Stimulated activated CD8-positive, alpha-beta memory T cell treated with anti-CD3 and anti-CD28 coated beads, Interleukin-4, amount 100 ng/mL, for 48 hours (primary cell): Measurements from ENCODE around the gene KCNQ5.

ENCODE experiments used
- DNase-seq: peaks from one replicate; pipeline ENCODE4 v3.0.0-alpha.2; 2020

KCNQ5 gene

DNA sequence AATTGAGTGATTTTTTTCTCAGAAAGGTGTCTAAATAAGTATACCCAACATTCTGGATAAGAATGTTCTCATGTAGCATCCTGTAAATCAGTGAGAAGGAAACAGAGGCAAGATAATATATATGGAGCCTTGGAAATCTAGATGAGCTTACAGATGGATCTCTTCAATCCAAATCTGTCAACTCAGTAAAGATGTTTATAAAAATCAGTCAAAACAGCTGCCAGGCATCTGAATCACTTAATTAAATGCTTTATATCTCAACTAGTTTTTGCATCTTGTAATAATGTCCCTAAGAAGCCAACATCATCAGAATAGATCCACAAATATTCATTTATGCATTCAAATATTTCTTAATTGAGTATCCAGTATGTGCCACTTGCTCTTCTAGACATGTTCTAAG, 303.3 kb downstream of the KCNQ5 start:
- no peak for DNase-seq

DNA sequence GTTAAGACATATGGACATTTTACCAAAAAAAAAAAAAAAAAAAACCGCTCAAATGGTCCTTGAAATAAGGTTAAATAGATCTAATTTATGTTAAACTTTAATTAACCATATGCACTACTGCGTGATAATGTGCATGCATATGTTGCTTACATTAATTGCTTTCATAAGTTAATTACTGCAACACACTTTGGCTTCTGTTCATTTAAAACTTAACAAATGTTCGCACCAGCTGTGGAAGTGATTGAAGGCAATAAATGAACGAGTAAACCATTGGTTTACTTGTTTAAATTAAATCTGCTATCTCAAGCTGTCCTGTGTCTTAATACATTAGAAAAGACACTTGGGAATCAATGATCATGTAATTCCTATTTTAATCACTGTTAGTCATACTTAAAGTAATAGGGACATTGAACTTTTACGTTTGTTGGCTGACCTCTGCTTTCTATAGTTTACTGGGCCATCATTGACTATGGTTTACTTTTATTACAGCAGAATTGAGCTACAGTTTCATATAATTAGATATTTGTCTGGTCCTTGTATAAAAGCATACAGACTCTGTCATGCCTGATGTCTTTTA, 308.8 kb downstream of the KCNQ5 start:
- DNase-seq = no peak

DNA sequence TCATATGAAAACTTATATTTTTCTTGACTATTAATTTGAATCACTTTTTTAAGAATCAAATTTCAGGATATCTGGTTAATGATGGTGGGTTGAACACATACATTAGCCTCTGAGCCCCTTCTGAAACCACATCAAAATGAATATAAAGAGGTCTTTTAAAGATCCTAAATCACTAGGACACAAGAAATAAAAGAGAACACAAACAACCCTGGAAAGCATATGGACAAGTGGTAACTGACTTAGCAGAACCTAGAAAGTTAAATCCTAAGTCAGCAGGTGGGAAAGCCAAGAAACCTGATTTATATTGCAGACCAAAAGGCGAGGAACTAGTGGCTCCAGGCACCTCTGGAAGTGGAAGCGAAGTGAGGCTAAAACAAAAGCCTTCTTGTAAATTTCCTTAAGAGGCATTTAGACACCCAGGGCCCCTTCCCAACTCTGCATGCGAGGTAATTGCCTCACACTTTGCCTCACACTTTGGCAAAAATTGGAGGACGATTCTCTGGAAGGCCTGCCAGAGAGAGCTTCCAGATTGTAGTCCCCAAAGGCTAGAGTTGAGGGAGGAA, 309.5 kb downstream of the KCNQ5 start:
- DNase-seq = no peak

DNA sequence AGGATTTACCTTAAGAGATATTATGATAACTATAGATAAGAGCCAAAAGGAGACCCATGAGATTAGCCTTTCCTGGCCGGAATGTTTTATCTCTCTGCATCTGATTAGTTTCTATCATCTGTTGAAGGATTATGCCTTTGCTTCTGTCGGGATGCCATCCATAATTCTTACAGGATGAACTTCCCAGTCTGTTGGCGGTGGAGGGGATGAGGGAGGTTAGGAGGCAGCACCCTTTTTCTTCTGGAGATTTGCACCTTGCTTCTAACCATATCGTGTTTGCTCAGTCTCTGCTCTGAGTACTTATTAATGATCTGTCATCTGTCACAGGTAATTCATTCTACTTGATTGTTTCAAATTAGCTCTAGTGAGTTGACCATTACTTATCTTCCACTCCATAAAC, 311.4 kb downstream of the KCNQ5 start:
- no peak for DNase-seq

DNA sequence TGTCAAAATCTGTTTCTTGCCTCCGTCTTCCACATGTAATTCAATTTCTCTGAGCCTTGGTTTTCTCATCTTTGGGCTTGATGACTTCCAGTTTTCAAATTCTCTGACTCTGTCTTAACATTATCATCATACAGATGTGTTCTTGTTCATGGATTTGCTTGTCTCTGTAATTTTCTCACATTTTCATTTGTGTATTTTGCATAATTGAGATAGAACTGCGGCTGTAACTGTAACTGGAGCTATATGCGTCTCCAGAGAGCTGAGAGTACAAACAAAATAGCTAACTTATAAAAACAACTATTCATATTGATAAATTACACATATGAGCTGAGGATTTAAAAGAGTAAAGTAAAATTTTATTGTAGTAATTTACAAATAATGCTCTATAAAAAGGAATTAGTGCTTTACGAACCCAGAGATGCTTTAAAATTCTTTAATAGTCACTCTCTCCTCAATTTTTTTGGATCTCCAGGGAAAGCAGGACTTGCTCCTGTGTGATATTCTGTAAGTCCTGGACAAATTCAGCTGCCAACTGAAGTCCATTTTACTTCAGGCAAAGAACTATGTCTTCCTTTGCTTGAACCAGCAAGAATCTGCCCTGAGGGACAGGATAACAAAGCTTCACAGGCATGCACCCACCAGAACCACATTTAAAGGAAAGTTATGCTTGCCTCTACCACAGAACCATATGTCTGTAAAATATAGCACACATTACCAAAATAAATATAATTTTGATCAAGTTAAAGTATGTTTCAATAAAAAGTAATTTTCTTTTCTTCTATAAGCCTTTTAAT, 315.1 kb downstream of the KCNQ5 start:
- DNase-seq = no peak

DNA sequence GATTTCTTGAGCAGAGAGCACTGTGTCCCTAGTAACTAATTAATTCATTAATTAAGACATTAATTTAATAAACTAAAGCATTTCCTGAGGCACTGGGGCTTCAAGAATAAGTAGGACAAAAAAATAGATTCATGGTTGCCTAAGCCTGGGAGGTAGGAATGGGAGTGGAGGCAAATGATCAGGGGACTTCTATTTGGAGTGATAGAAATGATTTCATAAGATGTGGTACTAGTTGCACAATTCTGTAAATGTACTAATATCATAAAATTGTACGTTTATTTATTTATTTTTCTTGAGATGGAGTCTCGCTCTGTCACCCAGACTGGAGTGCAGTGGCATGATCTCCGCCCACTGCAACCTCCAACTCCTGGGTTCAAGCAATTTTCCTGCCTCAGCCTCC, 316.2 kb downstream of the KCNQ5 start:
- no peak for DNase-seq

DNA sequence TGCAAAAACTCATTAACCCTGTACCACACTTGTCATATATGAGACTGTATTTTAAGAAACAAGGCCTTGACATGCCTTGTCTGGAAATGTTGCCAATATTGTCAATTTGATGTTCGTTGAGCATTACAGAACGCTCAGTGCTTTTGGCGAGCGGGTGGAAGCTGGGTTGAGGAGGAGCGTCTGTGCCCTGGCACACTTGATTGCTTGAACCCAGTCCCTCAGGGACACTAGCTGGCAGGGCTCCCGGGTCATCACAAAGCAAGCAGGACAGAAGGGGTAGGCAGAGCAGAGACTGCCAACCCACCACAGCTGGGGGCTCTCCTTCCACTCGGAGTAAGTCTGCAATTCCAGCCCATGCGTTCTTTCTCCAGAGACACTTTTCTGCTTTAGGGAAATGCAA, 317.1 kb downstream of the KCNQ5 start:
- DNase-seq = no peak

DNA sequence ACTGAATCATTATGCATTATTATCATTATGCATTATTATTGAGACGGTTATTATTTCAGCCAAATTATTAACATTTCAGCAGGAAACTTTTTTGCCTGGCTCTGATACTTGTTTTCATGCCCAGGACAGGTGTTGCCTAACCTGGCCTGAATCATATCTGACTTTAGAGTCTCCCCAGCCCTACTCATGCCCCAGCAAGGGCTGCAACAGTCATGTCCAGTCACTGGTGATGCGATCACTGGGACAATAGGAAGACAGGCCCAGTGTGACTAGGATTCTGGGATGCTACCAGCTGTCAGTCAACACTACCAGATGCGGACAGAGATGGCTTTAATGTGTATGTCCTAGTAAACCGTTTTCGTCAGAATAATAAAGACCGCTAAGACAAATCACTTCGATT, 318.4 kb downstream of the KCNQ5 start:
- no peak for DNase-seq

DNA sequence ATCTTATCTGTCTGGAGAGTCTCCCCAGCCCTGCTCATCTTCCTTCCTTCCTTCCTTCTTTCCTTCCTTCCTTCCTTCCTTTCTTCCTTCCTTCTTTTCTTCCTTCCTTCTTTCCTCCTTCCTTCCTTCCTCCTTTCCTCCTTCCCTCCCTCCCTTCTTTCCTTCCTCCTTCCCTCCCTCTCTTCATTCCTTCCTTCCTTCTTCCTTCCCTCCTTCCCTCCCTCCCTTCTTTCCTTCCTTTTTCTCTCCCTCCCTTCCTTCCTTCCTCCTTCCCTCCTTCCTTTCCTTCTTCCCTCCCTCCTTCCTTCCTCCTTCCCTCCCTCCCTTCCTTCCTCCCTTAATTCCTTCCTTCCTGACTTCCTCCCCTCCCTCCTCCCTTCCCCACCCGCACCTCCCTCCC, 319.4 kb downstream of the KCNQ5 start:
- DNase-seq = no peak

DNA sequence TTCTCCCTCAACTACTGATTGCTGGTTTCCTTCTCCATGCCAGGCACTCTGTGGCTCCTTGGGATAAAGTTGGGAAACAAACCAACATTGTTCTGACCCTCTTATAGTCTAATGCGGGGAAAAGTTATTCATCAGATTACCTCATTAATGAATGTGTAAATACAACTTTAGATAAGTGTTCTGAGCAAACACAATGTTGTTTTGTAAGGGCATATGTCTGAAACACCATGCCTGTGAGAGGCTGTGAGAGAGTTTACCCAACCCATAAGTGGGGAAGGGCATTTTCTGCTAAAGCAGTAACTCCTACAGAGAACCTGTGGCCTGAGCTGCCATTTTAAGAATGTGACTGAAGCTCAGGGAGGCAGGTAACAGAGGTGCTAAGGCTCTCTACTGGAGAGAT, 319.9 kb downstream of the KCNQ5 start:
- DNase-seq = no peak

DNA sequence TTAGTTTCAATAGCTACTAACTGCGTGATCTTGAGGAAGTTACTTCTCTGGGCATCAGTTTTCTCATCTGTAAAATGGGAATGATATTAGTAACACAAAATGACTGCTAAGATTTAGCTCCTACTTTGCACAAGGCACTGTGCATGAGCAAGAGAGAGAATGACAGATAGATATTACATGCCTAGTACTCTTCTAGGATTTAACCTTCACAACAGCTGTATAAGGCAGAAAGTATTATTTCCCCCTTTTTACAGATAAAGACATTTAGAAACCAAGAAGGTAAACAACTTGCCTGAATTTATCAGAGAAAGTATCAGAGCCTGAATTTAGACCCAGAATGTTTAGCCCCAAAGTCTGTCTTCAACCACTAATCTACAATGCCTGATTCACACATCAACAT, 321.8 kb downstream of the KCNQ5 start:
- no peak for DNase-seq

DNA sequence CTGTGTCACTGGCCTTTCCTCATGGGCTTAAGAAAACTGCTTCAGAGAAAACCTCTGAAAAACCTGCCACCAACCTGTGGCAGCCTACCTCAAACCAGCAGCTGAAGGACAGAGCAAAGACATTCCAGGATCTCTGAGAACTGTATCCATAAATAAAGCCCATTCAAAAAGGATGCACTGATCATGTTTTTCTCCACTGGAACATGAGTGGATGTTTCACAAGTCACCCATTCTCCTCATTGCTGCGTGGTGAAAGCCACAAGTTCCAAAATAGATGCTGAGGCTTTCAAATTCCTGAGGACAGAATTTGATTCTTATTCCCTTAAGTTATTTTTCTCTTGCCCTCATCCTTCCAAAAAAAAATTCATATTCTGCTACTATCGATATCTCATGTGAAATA, 322.8 kb downstream of the KCNQ5 start:
- DNase-seq = no peak

DNA sequence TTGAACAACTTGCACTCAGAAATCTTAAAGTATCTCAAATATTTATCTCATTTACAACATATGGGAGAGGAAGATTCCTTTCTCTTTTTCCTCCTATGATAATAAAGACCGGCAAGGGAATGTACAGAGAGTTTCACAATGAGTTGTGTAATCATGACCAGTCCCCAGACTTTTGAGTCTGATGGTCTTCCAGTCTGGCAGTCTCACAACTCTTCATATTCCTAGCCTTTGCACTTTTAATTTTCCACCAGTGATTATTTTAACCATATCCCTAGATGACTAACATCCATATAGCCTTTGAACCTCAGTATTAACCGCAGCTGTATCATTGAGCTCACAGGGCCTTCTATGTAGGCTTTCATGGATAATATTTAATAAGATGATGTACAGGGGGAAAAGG, 324.9 kb downstream of the KCNQ5 start:
- no peak for DNase-seq

DNA sequence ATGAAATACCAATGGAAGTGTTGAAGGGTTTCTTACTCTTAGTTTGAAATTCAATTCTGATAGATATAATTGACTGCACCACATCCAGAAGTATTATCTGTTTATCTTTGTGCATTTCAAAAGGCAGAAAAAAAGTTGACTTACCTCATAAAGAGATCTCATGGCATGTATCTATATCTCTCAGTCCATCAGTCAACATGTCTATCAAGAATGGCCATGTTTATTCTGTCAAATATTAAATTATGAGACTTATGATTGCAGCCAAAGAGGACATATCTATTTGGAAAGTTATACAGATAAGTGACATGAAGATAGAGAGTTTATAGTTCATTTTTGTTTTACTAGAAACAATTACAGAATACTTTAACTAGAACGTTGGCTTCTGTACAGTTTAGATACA, 325.7 kb downstream of the KCNQ5 start:
- no peak for DNase-seq

DNA sequence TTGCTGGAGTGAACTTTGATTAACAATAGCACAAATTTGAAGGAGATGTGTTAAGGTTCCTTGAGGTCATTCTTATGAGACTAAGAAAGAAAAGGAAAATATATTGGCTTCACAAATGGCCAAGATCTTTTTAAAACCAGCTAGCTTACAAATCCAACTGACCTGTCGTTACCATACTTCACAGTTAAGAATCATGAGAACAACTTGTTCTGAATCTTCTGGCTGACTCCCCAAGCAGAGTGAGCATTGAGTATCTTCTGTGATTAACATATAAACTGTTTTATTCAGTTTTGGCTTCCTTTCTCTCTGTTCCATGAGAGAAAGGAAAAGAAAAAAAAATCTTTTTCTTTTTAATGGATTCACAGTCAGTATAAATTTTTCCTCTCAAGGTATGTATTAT, 326.3 kb downstream of the KCNQ5 start:
- DNase-seq = no peak

DNA sequence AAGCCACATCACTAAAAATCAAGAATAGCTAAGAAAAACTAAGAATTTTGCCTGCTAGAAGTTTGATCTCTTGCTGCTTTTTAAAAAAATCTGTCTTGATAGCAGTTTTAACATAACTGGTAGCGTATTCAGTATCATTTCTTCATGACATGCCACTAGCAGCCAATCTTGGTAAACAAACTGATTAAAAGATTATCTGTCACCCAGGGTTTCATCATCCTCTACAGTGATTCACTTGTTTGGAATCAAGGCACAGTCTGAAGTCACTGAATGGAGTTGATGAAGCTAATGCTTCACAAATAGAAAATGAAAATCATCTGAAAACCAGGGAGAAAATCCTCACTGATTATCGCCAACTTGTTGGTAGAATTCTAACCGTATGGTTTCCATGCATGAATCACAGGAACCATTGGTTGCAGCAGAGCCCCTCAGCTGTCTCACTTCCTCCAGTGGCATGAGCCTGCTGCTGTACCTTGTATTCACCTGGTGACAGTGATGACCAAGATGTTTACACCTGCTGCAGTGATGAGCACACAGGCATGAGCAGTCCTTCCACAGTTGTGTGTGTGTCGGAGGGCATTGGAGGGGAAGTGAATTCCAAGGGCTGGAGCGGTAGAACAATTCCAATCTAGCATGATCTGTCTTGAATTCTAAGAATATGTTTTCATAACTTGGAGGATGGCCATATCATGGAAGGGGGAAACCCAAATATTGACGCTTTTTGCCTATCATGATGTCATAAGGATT, 328.4 kb downstream of the KCNQ5 start:
- no peak for DNase-seq

DNA sequence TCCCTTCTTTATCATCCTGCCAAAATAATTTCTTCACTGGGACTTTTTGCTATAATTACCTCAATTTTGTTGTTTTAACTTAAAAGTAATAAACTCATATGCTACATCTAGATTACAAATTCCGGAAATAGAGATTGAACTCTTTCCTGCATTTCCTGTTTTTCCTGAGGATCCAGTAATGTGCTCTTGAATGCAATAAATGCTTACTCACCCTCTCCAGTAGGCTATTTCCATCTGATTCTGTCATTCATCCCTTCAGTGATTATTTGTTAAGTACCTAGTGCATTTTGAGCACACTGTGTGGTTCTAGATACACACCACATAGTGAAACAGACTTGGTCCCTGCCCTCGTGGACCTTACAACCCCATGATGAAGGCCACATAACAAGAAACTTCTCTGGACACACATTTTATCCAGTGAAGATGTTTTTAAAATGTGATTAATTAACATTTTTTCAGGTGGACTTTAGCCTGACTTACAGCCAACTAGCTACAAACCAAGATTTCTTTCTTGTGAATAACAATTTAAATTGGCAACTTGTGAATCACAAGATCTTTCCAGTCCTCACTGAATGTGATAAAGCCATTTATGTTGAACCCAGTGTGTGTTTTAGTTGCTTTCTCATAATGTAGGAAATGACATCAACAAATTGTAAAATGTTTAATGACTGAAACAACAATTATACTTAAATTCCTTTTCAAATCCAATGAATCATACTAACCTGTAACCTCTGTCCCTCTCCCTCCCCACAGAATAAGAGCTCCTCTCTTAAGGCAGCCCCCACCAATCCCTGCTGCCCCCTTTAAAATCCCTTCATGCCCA, 331.2 kb downstream of the KCNQ5 start:
- DNase-seq = no peak

DNA sequence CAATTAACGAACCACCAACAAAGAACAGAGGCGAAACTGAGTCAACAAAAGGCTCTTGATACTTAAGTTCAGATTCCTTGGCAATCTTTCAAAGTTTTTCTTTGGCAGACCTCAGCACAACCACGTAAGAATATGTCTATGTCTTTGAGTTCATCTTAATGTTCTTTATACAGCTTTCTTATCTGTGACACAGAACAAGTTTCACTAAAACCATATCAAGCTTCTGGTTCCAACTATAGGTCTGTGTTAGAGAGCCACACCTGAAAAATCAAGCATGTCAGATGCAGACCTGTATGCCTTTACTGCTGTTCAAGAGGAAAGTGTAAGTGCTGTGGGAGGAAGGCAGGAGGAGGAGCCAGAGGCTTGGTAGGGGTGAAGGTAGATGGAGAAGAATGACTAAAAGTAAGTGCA, 332.1 kb downstream of the KCNQ5 start:
- no peak for DNase-seq

DNA sequence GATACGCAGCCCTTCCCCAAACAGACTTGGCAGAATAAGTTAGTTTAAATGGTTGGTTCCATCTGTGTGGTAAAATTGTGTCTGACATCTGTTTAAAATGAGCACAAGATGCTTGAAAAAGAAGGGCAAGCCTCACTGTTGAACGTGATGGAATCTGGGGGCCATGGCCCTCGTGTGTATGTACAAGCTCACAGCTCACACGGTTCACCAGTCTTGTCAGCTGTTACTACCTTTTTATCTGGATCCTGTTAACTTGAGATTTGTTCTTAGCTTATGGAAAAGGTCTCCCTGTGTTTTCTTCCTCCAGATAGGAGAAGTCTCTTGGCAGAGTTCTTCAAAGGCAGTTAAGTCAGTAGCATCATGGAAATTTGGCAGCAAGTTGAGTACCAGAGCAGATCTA, 332.9 kb downstream of the KCNQ5 start:
- DNase-seq = no peak

DNA sequence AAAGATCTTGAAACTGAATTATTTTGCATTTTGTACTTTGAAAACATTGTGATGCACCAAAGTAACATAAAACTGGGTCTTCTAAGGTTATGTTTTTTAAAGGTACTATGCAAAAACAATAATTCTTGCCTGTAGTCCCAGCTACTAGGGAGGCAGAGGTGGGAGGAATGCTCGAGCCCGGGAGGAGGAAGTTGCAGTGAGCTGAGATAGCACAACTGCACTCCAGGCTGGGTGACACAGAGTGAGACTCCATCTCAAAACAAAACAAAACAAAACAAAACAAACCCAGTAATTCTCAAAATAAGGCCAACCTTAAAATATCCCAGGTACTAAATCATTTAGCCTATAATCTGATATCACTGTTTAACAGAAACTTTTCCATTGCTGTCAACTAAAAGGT, 333.8 kb downstream of the KCNQ5 start:
- DNase-seq = no peak

DNA sequence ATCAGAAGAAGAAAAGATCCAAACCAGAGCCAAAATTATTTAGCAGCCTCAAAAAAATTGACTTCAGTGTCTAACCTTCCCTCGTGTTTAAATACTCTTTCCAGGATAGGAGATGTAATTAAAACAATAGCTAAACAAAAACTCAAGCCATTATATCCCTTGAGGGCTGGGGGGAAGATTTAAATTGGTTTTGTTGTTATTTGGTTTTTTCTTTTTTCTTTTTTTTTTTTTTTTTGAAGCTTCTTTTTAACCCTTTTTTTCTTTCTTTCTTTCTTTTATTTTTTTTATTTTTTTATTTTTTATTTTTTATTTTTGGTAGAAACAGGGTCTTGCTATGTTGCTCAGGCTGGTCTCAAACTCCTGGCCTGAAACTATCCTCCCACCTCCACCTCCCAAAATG, 334.4 kb downstream of the KCNQ5 start:
- no peak for DNase-seq

DNA sequence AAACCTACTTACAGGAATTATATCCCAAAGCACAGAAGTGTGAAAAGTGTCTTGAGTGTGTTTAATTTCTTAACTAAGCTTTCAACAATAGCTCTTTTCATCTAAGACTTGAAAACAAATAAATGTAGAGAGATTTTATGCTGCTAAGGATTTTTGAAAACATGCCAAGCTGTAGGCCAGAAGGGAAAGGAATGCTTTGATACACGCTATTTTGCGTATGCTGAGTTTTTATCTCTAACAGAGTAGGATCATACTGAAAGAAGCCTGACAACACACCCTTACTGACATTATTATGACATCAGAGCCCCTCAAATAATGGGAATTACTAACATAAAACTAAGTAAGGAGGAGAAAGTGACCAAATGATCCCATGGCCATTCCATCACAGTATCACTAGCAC, 338.0 kb downstream of the KCNQ5 start:
- no peak for DNase-seq

DNA sequence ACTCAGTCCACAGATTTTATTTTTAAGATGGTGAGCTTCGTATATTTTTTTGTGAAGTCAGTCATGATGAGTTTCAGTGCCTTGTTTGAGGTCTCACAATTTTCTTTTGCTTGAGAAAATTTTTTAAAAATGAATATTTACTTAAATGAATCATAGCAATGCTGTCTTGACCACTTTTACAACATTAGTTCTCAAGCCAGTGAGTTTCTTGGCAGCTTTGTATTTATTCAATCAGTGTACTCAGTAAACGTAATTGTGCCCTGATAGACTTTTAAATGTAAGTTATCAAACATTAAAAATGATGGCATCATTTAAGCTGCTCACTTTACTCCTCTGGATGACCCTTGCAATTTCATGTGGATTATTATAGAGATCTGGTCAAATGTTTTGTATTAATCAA, 342.1 kb downstream of the KCNQ5 start:
- no peak for DNase-seq
